Measurements from ENCODE around the gene KSR2. TPM values are rescaled to one million over a fixed set of nuclear protein-coding genes. Genes with fewer than 3 reads are reported as not detected.

Gene KSR2
- total and polyA plus RNA-seq, 2 of the 4 experiments (the other 2 are of a cell fraction) = not detected

- no peak overlapping the region for H3K4me2 ChIP-seq (ENCODE audit: low read depth, low read length)
- H4K5ac ChIP-seq (ENCODE audit: low read depth, low read length) = no peak overlapping the region
- intact Hi-C loops (cut with micrococcal nuclease) (no loop called here), dilution Hi-C loops (cut with HindIII; ENCODE audit: low sequenced_read_pairs, unreplicated experiment) (no loop called here), in situ Hi-C loops (cut with MboI; ENCODE audit: low sequenced_read_pairs) (no loop called here)
- no peak overlapping the region for H2BK5ac ChIP-seq (ENCODE audit: low read depth, low read length, poor library complexity, severe bottlenecking)
- H3K9me3 ChIP-seq (ENCODE audit: control insufficient read depth, insufficient read depth, low read length) = peaks cover 15% of the 10 kb centered on the region
- DNase-seq = no peak
- no peaks in the 10 kb centered on the region for H4K20me1 ChIP-seq (ENCODE audit: insufficient read depth, low read length)
- no peak for ATAC-seq (ENCODE audit: low read depth)
- no peak overlapping the region for H2BK20ac ChIP-seq (ENCODE audit: low read depth, low read length)
- no peaks in the 10 kb centered on the region for H3K79me1 ChIP-seq (ENCODE audit: low read depth in 1 of 2, low read length in 2 of 2)
- BruUV-seq (replicated peaks) = no TSS peak
- no peak overlapping the region for H3K56ac ChIP-seq (ENCODE audit: extremely low read depth, insufficient read depth, low read length)
- H3K18ac ChIP-seq (ENCODE audit: low read depth, low read length) = no peak overlapping the region
- H4K8ac ChIP-seq (ENCODE audit: low read depth in 2 of 2, low read length in 2 of 2) = no peak overlapping the region
- no CpG with 5 or more reads among the region's 3 CpGs for WGBS, 2 experiments (ENCODE audit: extremely low coverage in 2 of 2, insufficient read length in 1 of 2)
- POLR2A ChIA-PET (ENCODE audit: unreplicated experiment) = no interaction called here
- CTCF ChIA-PET = interaction anchor here (0.5 to 0.7 kb wide), 2 partner anchors 15 to 137 kb away, joined by 3 to 5 read pairs; no protein-coding TSS in a partner anchor
- H2AK5ac ChIP-seq (ENCODE audit: low read depth, low read length) = no peak overlapping the region
- no peak overlapping the region for H4K91ac ChIP-seq (ENCODE audit: insufficient read depth, low read depth, low read length)
- no peak overlapping the region for H2AFZ ChIP-seq (replicated peaks; ENCODE audit: low read length, poor library complexity)
- TF ChIP-seq RCOR1 (IDR thresholded peaks at IDR 0.05; ENCODE audit: insufficient replicate concordance, low read length) = no peak
- no peak for TF ChIP-seq RFX5 (IDR thresholded peaks at IDR 0.05; ENCODE audit: low read depth, low read length)
- TF ChIP-seq, protein P1, sequence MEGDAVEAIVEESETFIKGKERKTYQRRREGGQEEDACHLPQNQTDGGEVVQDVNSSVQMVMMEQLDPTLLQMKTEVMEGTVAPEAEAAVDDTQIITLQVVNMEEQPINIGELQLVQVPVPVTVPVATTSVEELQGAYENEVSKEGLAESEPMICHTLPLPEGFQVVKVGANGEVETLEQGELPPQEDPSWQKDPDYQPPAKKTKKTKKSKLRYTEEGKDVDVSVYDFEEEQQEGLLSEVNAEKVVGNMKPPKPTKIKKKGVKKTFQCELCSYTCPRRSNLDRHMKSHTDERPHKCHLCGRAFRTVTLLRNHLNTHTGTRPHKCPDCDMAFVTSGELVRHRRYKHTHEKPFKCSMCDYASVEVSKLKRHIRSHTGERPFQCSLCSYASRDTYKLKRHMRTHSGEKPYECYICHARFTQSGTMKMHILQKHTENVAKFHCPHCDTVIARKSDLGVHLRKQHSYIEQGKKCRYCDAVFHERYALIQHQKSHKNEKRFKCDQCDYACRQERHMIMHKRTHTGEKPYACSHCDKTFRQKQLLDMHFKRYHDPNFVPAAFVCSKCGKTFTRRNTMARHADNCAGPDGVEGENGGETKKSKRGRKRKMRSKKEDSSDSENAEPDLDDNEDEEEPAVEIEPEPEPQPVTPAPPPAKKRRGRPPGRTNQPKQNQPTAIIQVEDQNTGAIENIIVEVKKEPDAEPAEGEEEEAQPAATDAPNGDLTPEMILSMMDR (conservative IDR thresholded peaks at IDR 0.05; ENCODE audit: low read depth, low read length) = no peak
- TF ChIP-seq MAFK (IDR thresholded peaks at IDR 0.05; ENCODE audit: low read depth, low read length) = no peak
- TF ChIP-seq SMC3 (IDR thresholded peaks at IDR 0.05; ENCODE audit: low read depth, low read length) = no peak
- no peak for TF ChIP-seq POLR2A (IDR thresholded peaks at IDR 0.05; ENCODE audit: low read depth, low read length)
- no peak for TF ChIP-seq MAZ (IDR thresholded peaks at IDR 0.05; ENCODE audit: borderline replicate concordance, low read depth, low read length)
- no peak for TF ChIP-seq NFE2L2 (IDR thresholded peaks at IDR 0.05; ENCODE audit: low read depth, low read length)
- no peak for TF ChIP-seq FOS (IDR thresholded peaks at IDR 0.05; ENCODE audit: low read depth, low read length)
- no peak for TF ChIP-seq CEBPB (IDR thresholded peaks at IDR 0.05; ENCODE audit: low read depth, low read length)
- no peak for TF ChIP-seq RAD21 (IDR thresholded peaks at IDR 0.05; ENCODE audit: low read length)
- no peak for TF ChIP-seq BHLHE40 (IDR thresholded peaks at IDR 0.05; ENCODE audit: low read depth, low read length)
- H3K27me3 ChIP-seq (ENCODE audit: control insufficient read depth, insufficient read depth, low read length) = no peaks in the 10 kb centered on the region
- no peak overlapping the region for H3K4ac ChIP-seq (ENCODE audit: low read depth, low read length)
- H3K36me3 ChIP-seq (ENCODE audit: control insufficient read depth, insufficient read depth, low read length) = no peaks in the 10 kb centered on the region
- no peaks in the 10 kb centered on the region for H3K4me1 ChIP-seq (ENCODE audit: control insufficient read depth, insufficient read depth, low read length)
- no peak overlapping the region for H3K9ac ChIP-seq (ENCODE audit: low read depth, low read length)
- no peak overlapping the region for H3K4me3 ChIP-seq (ENCODE audit: insufficient read depth, low read depth, low read length)
- H2BK15ac ChIP-seq (ENCODE audit: low read depth, low read length) = no peak overlapping the region
- no peak overlapping the region for H2BK120ac ChIP-seq (ENCODE audit: low read depth, low read length)
- H2AK9ac ChIP-seq (replicated peaks; ENCODE audit: low read depth, low read length, poor library complexity) = no peak overlapping the region
- H3K9me1 ChIP-seq (ENCODE audit: insufficient read depth, low read length) = no peaks in the 10 kb centered on the region
- no peak overlapping the region for H3K27ac ChIP-seq (ENCODE audit: insufficient read depth, low read length)
- H3K23ac ChIP-seq (ENCODE audit: low read depth, low read length) = no peak overlapping the region
- H3K14ac ChIP-seq (replicated peaks; ENCODE audit: low read depth, low read length) = no peak overlapping the region
Measured at GRCh38 chr12:117749431-117749830, 219.4 kb downstream of the KSR2 start.

Measured in IMR-90 (cell line).